K562 (cell line): ENCODE measurements around the gene UBE2M. TPM values are rescaled to one million over a fixed set of nuclear protein-coding genes. Genes with fewer than 3 reads are reported as not detected.

ENCODE experiments used
- ATF3 ChIP-seq, 2 experiments: fragments of 450-650 bp in 1 of 2; sonication (generic) in 1 of 2; formaldehyde crosslinking in 1 of 2; IDR thresholded peaks in 1 of 2; conservative IDR thresholded peaks in 1 of 2; 2 replicates each; pipeline versions ENCODE4 v1.6.1 to v1.8.1; 2016 to 2023; ENCODE audit warnings: mild to moderate bottlenecking in 2 of 2, moderate library complexity in 2 of 2, inconsistent platforms in 1 of 2, missing genetic modification reagents in 1 of 2
- BHLHE40 ChIP-seq: IDR thresholded peaks from 2 replicates; pipeline ENCODE4 v1.6.1; 2011; ENCODE audit warnings: low read length, improper control_type of control experiment
- CC2D1A ChIP-seq: fragments of 450-650 bp; IDR thresholded peaks from 2 replicates; pipeline ENCODE4 v1.6.1; 2017; ENCODE audit warnings: mild to moderate bottlenecking
- CHD4 ChIP-seq: fragments of 200-600 bp; sonication (generic); IDR thresholded peaks from 3 replicates; pipeline ENCODE4 v1.6.1; 2012; ENCODE audit warnings: low read depth, mild to moderate bottlenecking, mixed read lengths, low read length, inconsistent platforms; ENCODE audit not compliant: insufficient read depth, insufficient replicate concordance, poor library complexity, severe bottlenecking
- CSDE1 ChIP-seq, 2 experiments: fragments of 450-650 bp; IDR thresholded peaks; 2 replicates each; pipeline ENCODE4 v1.6.1; 2016; ENCODE audit warnings: mild to moderate bottlenecking in 1 of 2
- EHMT2 ChIP-seq: fragments of 450-650 bp; IDR thresholded peaks from 2 replicates; pipeline ENCODE4 v1.6.1; 2018; ENCODE audit warnings: antibody characterized with exemption
- ELF4 ChIP-seq: fragments of 450-650 bp; formaldehyde crosslinking; IDR thresholded peaks from 2 replicates; pipeline ENCODE4 v1.4.0; 2022; ENCODE audit warnings: missing genetic modification characterization
- FOSL1 ChIP-seq: fragments of 200-800 bp; sonication (Bioruptor generic); conservative IDR thresholded peaks from 2 replicates; pipeline ENCODE4 v1.6.1; 2016; ENCODE audit warnings: missing genetic modification characterization, missing compliant biosample characterization
- GMEB1 ChIP-seq: fragments of 250-450 bp; sonication (Bioruptor Pico); IDR thresholded peaks from 2 replicates; pipeline ENCODE4 v1.4.0; 2020; ENCODE audit warnings: mild to moderate bottlenecking
- HCFC1 ChIP-seq: IDR thresholded peaks from 2 replicates; pipeline ENCODE4 v1.6.1; 2012; ENCODE audit warnings: low read depth, low read length, improper control_type of control experiment
- HOMEZ ChIP-seq: fragments of 250-450 bp; sonication (Bioruptor Pico); IDR thresholded peaks from 2 replicates; pipeline ENCODE4 v1.4.0; 2020; ENCODE audit warnings: mild to moderate bottlenecking, moderate library complexity
- MAX ChIP-seq: sonication (generic); formaldehyde crosslinking; IDR thresholded peaks from 2 replicates; pipeline ENCODE4 v1.9.0; 2022; ENCODE audit warnings: mild to moderate bottlenecking, missing genetic modification reagents
- MEF2D ChIP-seq: conservative IDR thresholded peaks from 2 replicates; pipeline ENCODE4 v1.6.1; 2016; ENCODE audit warnings: low read depth, missing genetic modification characterization, missing compliant biosample characterization
- NCOA4 ChIP-seq: fragments of 450-650 bp; IDR thresholded peaks from 2 replicates; pipeline ENCODE4 v1.6.1; 2018; ENCODE audit warnings: mild to moderate bottlenecking; ENCODE audit not compliant: partially characterized antibody
- NUFIP1 ChIP-seq: fragments of 450-650 bp; IDR thresholded peaks from 2 replicates; pipeline ENCODE4 v1.6.1; 2018; ENCODE audit not compliant: partially characterized antibody
- PYGO2 ChIP-seq: fragments of 450-650 bp; IDR thresholded peaks from 2 replicates; pipeline ENCODE4 v1.6.1; 2016; ENCODE audit warnings: mild to moderate bottlenecking, missing genetic modification characterization, moderate library complexity, missing compliant biosample characterization
- RBM15 ChIP-seq: fragments of 200-400 bp; formaldehyde crosslinking; IDR thresholded peaks from 2 replicates; pipeline ENCODE4 v1.6.1; 2018; ENCODE audit warnings: mild to moderate bottlenecking, low read length, moderate library complexity; ENCODE audit not compliant: insufficient read depth
- SIX5 ChIP-seq, 2 experiments: IDR thresholded peaks; 2 replicates each; pipeline ENCODE4 v1.6.1; 2011; ENCODE audit warnings: low read length in 2 of 2, borderline replicate concordance in 1 of 2, low read depth in 1 of 2, mild to moderate bottlenecking in 1 of 2, moderate library complexity in 1 of 2; ENCODE audit not compliant: insufficient read depth in 1 of 2
- SMAD2 ChIP-seq: fragments of 150-350 bp; IDR thresholded peaks from 2 replicates; pipeline ENCODE4 v1.6.1; 2014; ENCODE audit warnings: low read depth, mild to moderate bottlenecking, low read length
- SMARCE1 ChIP-seq: fragments of 450-650 bp; IDR thresholded peaks from 2 replicates; pipeline ENCODE4 v1.7.1; 2016; ENCODE audit warnings: mild to moderate bottlenecking
- STAT5A ChIP-seq: IDR thresholded peaks from 2 replicates; pipeline ENCODE4 v1.6.1; 2012; ENCODE audit warnings: low read length, inconsistent platforms, borderline replicate concordance
- TCFL5 ChIP-seq: fragments of 250-450 bp; sonication (Bioruptor Pico); conservative IDR thresholded peaks from 2 replicates; pipeline ENCODE4 v1.6.1; 2021; ENCODE audit warnings: mild to moderate bottlenecking, moderate library complexity, matching md5 sums
- ZNF124 ChIP-seq: sonication (generic); formaldehyde crosslinking; IDR thresholded peaks from 2 replicates; pipeline ENCODE4 v1.8.1; 2022; ENCODE audit warnings: missing genetic modification reagents
- ZNF354B ChIP-seq: fragments of 250-450 bp; sonication (Bioruptor Pico); IDR thresholded peaks from 2 replicates; pipeline ENCODE4 v1.4.0; 2020
- ZNF717 ChIP-seq: fragments of 250-450 bp; sonication (Bioruptor Pico); IDR thresholded peaks from 2 replicates; pipeline ENCODE4 v1.5.0; 2021
- polyA plus RNA-seq, 8 experiments: library from polyadenylated mRNA; depleted of rRNA in 4 of 8; stranded (reverse) in 5 of 8; unstranded in 3 of 8; fragments of >200 nt; fragmentation: Nextera tagmentation in 2 of 8; fragmentation: Illumina TruSeq in 1 of 8; extraction: Ambion mirVana in 2 of 8; extraction: Trizol in 1 of 8; gene quantifications; 2 replicates each; pipeline versions ENCODE4 v1.2.1 to v1.2.3, GENCODE V29; 2011 to 2014; ENCODE audit warnings: inconsistent platforms in 1 of 8, missing spikeins in 1 of 8
- total RNA-seq, 7 experiments: library from RNA; depleted of rRNA in 6 of 7; stranded (reverse); fragments of >200 nt in 6 of 7; fragmentation: Illumina TruSeq in 2 of 7; extraction: Trizol in 2 of 7; gene quantifications; 2 replicates each; pipeline versions ENCODE4 v1.2.1 to v1.2.3, GENCODE V29; 2011 to 2021; ENCODE audit warnings: low replicate concordance in 1 of 7

UBE2M gene
- total and polyA plus RNA-seq, 9 of the 15 experiments (the other 6 are each of a cell fraction or from before 2014, with no cell fraction given): 0.92 to 163 (median 85.7) TPM

- TF ChIP-seq CSDE1 (IDR thresholded peaks at IDR 0.05) (peak in 1 of 2 experiments; percentile 90; a peak in 2 of 4 replicates), NCOA4 (no peak), RBM15 (no peak), HCFC1 (peak; percentile 98), MAX (CRISPR knock-in tag) (peak; percentile 83), CHD4 (no peak), SMARCE1 (no peak), ELF4 (CRISPR knock-in tag) (no peak), FOSL1 (tag) (no peak), ATF3 (IDR thresholded peaks at IDR 0.05) (peak; percentile 81), ATF3 (CRISPR knock-in tag; conservative IDR thresholded peaks at IDR 0.05) (peak; percentile 55; the same call in 1 of the 2 replicates), NUFIP1 (no peak), SIX5 (IDR thresholded peaks at IDR 0.05; ENCODE audit: borderline replicate concordance in 1 of 2, insufficient read depth in 1 of 2, low read depth in 1 of 2, low read length in 2 of 2) (peak; percentile 91 to 94), CC2D1A (peak; percentile 23; the same call in 1 of the 2 replicates), PYGO2 (tag) (no peak), ZNF717 (CRISPR knock-in tag) (no peak), EHMT2 (no peak), ZNF124 (CRISPR knock-in tag) (no peak), MEF2D (no peak), SMAD2 (no peak), HOMEZ (CRISPR knock-in tag) (0 out of 2 replicates have a peak, but pooled peaks have one; percentile 41), TCFL5 (CRISPR knock-in tag) (no peak), STAT5A (no peak), ZNF354B (no peak), BHLHE40 (peak; percentile 50; the same call in 1 of the 2 replicates), GMEB1 (CRISPR knock-in tag) (peak; percentile 94)
Observed at GRCh38 chr19:58575183-58576041, 17.0 kb upstream of the UBE2M start (continued).
